H9 (cell line): ENCODE measurements around the gene LPP. TPM values are rescaled to one million over a fixed set of nuclear protein-coding genes. Genes with fewer than 3 reads are reported as not detected.

Experiments
- DNase-seq: peaks from one replicate; pipeline ENCODE4 v3.0.0-alpha.2; 2017
- H2AFZ ChIP-seq: one replicate; pipeline ENCODE4 v1.6.1; 2013; ENCODE audit warnings: mild to moderate bottlenecking, low read length, control low read depth, moderate library complexity
- H2AK5ac ChIP-seq: 2 replicates; pipeline ENCODE4 v1.6.1; 2013; ENCODE audit warnings: low read length, control low read depth, mixed read lengths; ENCODE audit not compliant: insufficient read length
- H2BK120ac ChIP-seq: one replicate; pipeline ENCODE4 v1.6.1; 2013; ENCODE audit warnings: low read depth, mild to moderate bottlenecking, low read length, control low read depth, inconsistent platforms; ENCODE audit not compliant: poor library complexity, severe bottlenecking
- H2BK12ac ChIP-seq: 2 replicates; pipeline ENCODE4 v1.6.1; 2013; ENCODE audit warnings: low read length, control low read depth, mixed read lengths, low read depth; ENCODE audit not compliant: insufficient read length
- H2BK15ac ChIP-seq: 2 replicates; pipeline ENCODE4 v1.6.1; 2013; ENCODE audit warnings: low read depth, low read length, control low read depth
- H2BK20ac ChIP-seq: one replicate; pipeline ENCODE4 v1.6.1; 2013; ENCODE audit warnings: low read depth, mild to moderate bottlenecking, low read length, control low read depth, inconsistent platforms; ENCODE audit not compliant: poor library complexity, severe bottlenecking
- H2BK5ac ChIP-seq: 2 replicates; pipeline ENCODE4 v1.6.1; 2013; ENCODE audit warnings: low read length, control low read depth, mixed read lengths; ENCODE audit not compliant: insufficient read length
- H3K14ac ChIP-seq: 2 replicates; pipeline ENCODE4 v1.6.1; 2013; ENCODE audit warnings: low read length, control low read depth; ENCODE audit not compliant: insufficient read depth
- H3K18ac ChIP-seq: 2 replicates; pipeline ENCODE4 v1.6.1; 2013; ENCODE audit warnings: low read depth, mild to moderate bottlenecking, mixed read lengths, low read length, control low read depth; ENCODE audit not compliant: insufficient read length
- H3K23ac ChIP-seq: 2 replicates; pipeline ENCODE4 v1.6.1; 2013; ENCODE audit warnings: low read length, control low read depth, mixed read lengths, low read depth; ENCODE audit not compliant: insufficient read length
- H3K23me2 ChIP-seq: 2 replicates; pipeline ENCODE4 v1.6.1; 2013; ENCODE audit warnings: low read depth, mild to moderate bottlenecking, mixed read lengths, low read length, control low read depth; ENCODE audit not compliant: insufficient read length, poor library complexity, severe bottlenecking
- H3K27ac ChIP-seq: 2 replicates; pipeline ENCODE4 v1.5.1; 2013; ENCODE audit warnings: low read length, control low read depth, mixed read lengths, low read depth; ENCODE audit not compliant: insufficient read length
- H3K27me3 ChIP-seq: 2 replicates; pipeline ENCODE4 v1.6.1; 2013; ENCODE audit warnings: low read length, control low read depth, inconsistent platforms; ENCODE audit not compliant: insufficient read depth
- H3K4ac ChIP-seq: 2 replicates; pipeline ENCODE4 v1.6.1; 2013; ENCODE audit warnings: low read depth, mild to moderate bottlenecking, control low read depth, inconsistent platforms, low read length, moderate library complexity
- H3K4me1 ChIP-seq: 2 replicates; pipeline ENCODE4 v1.6.1; 2013; ENCODE audit warnings: low read length, control low read depth, inconsistent platforms; ENCODE audit not compliant: insufficient read depth
- H3K4me2 ChIP-seq: 2 replicates; pipeline ENCODE4 v1.6.1; 2013; ENCODE audit warnings: low read length, control low read depth, mixed read lengths; ENCODE audit not compliant: insufficient read length, insufficient read depth
- H3K56ac ChIP-seq: 2 replicates; pipeline ENCODE4 v1.6.1; 2013; ENCODE audit warnings: low read depth, mild to moderate bottlenecking, mixed read lengths, low read length, control low read depth; ENCODE audit not compliant: insufficient read length
- H3K79me1 ChIP-seq: 2 replicates; pipeline ENCODE4 v1.6.1; 2013; ENCODE audit warnings: low read depth, mild to moderate bottlenecking, moderate library complexity, low read length, control low read depth, inconsistent platforms; ENCODE audit not compliant: insufficient read depth, poor library complexity, severe bottlenecking
- H3K79me2 ChIP-seq: 2 replicates; pipeline ENCODE4 v1.6.1; 2013; ENCODE audit warnings: low read length, control low read depth, inconsistent platforms; ENCODE audit not compliant: insufficient read depth
- H3K9ac ChIP-seq: 2 replicates; pipeline ENCODE4 v1.6.1; 2013; ENCODE audit warnings: low read length, control low read depth, mixed read lengths; ENCODE audit not compliant: insufficient read length; ENCODE audit errors: extremely low read depth
- H3K9me3 ChIP-seq: one replicate; pipeline ENCODE4 v1.6.1; 2013; ENCODE audit warnings: low read depth, low read length, inconsistent platforms; ENCODE audit not compliant: control insufficient read depth
- H3T11ph ChIP-seq: one replicate; pipeline ENCODE4 v1.6.1; 2013; ENCODE audit warnings: mild to moderate bottlenecking, low read length, control low read depth, inconsistent platforms
- H4K20me1 ChIP-seq: one replicate; pipeline ENCODE4 v1.6.1; 2013; ENCODE audit not compliant: control insufficient read depth, insufficient read length, insufficient read depth
- H4K5ac ChIP-seq: 2 replicates; pipeline ENCODE4 v1.6.1; 2013; ENCODE audit warnings: low read depth, mild to moderate bottlenecking, mixed read lengths, low read length, control low read depth; ENCODE audit not compliant: insufficient read length
- H4K8ac ChIP-seq: replicated peaks from 2 replicates; pipeline ENCODE4 v1.6.1; 2013; ENCODE audit warnings: low read length, control low read depth, mixed read lengths, low read depth; ENCODE audit not compliant: insufficient read length
- H4K91ac ChIP-seq: 2 replicates; pipeline ENCODE4 v1.6.1; 2013; ENCODE audit warnings: low read depth, mild to moderate bottlenecking, moderate library complexity, mixed read lengths, low read length, control low read depth; ENCODE audit not compliant: insufficient read length
- H3K27ac Mint-ChIP-seq, 3 experiments: 2 replicates in 2 of 3; 3 replicates in 1 of 3; pipeline ENCODE4 v1.8.0; 2020 to 2021; ENCODE audit warnings: mixed read lengths in 3 of 3, mild to moderate bottlenecking in 1 of 3, moderate library complexity in 1 of 3
- H3K27me3 Mint-ChIP-seq: 2 replicates; pipeline ENCODE4 v1.8.0; 2021; ENCODE audit warnings: low read depth, mild to moderate bottlenecking, moderate library complexity, mixed read lengths
- H3K36me3 Mint-ChIP-seq, 3 experiments: 2 replicates in 2 of 3; 3 replicates in 1 of 3; pipeline ENCODE4 v1.8.0; 2020 to 2021; ENCODE audit warnings: low read depth in 3 of 3, mixed read lengths in 3 of 3; ENCODE audit not compliant: insufficient read depth in 1 of 3
- H3K4me1 Mint-ChIP-seq, 2 experiments: 2 replicates each; pipeline ENCODE4 v1.8.0; 2020; ENCODE audit warnings: mixed read lengths in 2 of 2
- H3K4me3 Mint-ChIP-seq, 2 experiments: 2 replicates in 1 of 2; 3 replicates in 1 of 2; pipeline ENCODE4 v1.8.0; 2020 to 2021; ENCODE audit warnings: mild to moderate bottlenecking in 2 of 2, mixed read lengths in 2 of 2, moderate library complexity in 1 of 2
- H3K9me3 Mint-ChIP-seq, 2 experiments: 2 replicates in 1 of 2; 3 replicates in 1 of 2; pipeline ENCODE4 v1.8.0; 2020; ENCODE audit warnings: mild to moderate bottlenecking in 2 of 2, mixed read lengths in 2 of 2, moderate library complexity in 1 of 2
- whole genome bisulfite sequencing: extraction: QIAGEN DNeasy Blood & Tissue Kit; methylation state at CpG from one replicate; pipeline ENCODE4 v1.1.7; 2013; ENCODE audit warnings: missing lambda C conversion rate, low lambda C conversion rate, mixed read lengths; ENCODE audit not compliant: insufficient read length; ENCODE audit errors: extremely low coverage; 5-methylcytosine and 5-hydroxymethylcytosine counted together
- total RNA-seq: library from RNA; stranded (reverse); gene quantifications from 2 replicates; pipeline ENCODE4 v1.2.1, GENCODE V29; 2021
- TF ChIP-seq, protein P1 (sequence below): fragments of 200-600 bp; sonication (generic); conservative IDR thresholded peaks from 3 replicates; pipeline ENCODE4 v1.8.0; 2021; ENCODE audit warnings: antibody characterized with exemption, mild to moderate bottlenecking

The LPP gene
- total RNA-seq, 1 experiment from 2014 or later = 64.6 TPM

DNA sequence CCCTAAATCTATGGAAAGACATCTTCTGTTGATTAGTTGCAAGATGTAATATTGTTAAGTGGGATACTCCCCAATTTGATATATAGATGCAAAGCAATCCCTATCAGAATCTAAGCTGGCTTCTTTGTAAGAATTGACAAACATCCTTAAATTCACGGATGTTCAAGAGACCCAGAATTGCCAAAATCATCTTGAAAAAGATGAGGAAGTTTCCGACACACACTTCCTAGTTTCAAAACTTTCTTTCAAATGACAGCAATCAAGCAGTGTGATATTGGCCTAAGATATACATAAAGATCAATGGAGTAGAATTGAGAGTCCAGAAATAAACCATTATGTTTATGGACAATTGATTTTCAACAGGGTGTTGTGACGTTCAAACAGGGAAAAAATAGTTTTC, 383.6 kb downstream of the LPP start:
- Mint-ChIP-seq H3K27me3 (no peaks in the 10 kb centered on the region), H3K9me3 (no peaks in the 10 kb centered on the region), H3K4me1 (peaks cover 13 to 18% of the 10 kb centered on the region in 2 experiments), H3K4me3 (no peak overlapping the region), H3K27ac (no peak overlapping the region), H3K36me3 (no peaks in the 10 kb centered on the region)
- Histone ChIP-seq H3K27me3 (no peaks in the 10 kb centered on the region), H2BK5ac (no peak overlapping the region), H3K79me1 (no peaks in the 10 kb centered on the region), H3K4me1 (no peaks in the 10 kb centered on the region), H4K5ac (no peak overlapping the region), H2AK5ac (no peak overlapping the region), H3K23ac (no peak overlapping the region), H3K4ac (no peak overlapping the region), H3K23me2 (no peaks in the 10 kb centered on the region), H2BK120ac (no peak overlapping the region), H4K8ac (no peak overlapping the region), H3K9me3 (no peaks in the 10 kb centered on the region), H3T11ph (no peak overlapping the region), H3K18ac (no peak overlapping the region), H2BK12ac (no peak overlapping the region), H2BK15ac (no peak overlapping the region), H4K20me1 (no peaks in the 10 kb centered on the region), H3K27ac (no peak overlapping the region), H2BK20ac (no peak overlapping the region), H3K4me2 (no peak overlapping the region), H4K91ac (no peak overlapping the region), H2AFZ (no peak overlapping the region), H3K79me2 (no peaks in the 10 kb centered on the region), H3K56ac (no peak overlapping the region), H3K9ac (no peak overlapping the region), H3K14ac (no peak overlapping the region)
- TF ChIP-seq, protein P1, sequence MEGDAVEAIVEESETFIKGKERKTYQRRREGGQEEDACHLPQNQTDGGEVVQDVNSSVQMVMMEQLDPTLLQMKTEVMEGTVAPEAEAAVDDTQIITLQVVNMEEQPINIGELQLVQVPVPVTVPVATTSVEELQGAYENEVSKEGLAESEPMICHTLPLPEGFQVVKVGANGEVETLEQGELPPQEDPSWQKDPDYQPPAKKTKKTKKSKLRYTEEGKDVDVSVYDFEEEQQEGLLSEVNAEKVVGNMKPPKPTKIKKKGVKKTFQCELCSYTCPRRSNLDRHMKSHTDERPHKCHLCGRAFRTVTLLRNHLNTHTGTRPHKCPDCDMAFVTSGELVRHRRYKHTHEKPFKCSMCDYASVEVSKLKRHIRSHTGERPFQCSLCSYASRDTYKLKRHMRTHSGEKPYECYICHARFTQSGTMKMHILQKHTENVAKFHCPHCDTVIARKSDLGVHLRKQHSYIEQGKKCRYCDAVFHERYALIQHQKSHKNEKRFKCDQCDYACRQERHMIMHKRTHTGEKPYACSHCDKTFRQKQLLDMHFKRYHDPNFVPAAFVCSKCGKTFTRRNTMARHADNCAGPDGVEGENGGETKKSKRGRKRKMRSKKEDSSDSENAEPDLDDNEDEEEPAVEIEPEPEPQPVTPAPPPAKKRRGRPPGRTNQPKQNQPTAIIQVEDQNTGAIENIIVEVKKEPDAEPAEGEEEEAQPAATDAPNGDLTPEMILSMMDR = no peak
- no peak for DNase-seq
- no CpG with 5 or more reads among the region's 3 CpGs for WGBS
